Measurements from ENCODE around the gene KCNJ2. TPM values are rescaled to one million over a fixed set of nuclear protein-coding genes. Genes with fewer than 3 reads are reported as not detected.

The KCNJ2 gene
- polyA plus RNA-seq (ENCODE audit: insufficient read length in 4 of 4) = 1 to 10 TPM; 2.5 to 7.5 (median 3.3) TPM

DNA sequence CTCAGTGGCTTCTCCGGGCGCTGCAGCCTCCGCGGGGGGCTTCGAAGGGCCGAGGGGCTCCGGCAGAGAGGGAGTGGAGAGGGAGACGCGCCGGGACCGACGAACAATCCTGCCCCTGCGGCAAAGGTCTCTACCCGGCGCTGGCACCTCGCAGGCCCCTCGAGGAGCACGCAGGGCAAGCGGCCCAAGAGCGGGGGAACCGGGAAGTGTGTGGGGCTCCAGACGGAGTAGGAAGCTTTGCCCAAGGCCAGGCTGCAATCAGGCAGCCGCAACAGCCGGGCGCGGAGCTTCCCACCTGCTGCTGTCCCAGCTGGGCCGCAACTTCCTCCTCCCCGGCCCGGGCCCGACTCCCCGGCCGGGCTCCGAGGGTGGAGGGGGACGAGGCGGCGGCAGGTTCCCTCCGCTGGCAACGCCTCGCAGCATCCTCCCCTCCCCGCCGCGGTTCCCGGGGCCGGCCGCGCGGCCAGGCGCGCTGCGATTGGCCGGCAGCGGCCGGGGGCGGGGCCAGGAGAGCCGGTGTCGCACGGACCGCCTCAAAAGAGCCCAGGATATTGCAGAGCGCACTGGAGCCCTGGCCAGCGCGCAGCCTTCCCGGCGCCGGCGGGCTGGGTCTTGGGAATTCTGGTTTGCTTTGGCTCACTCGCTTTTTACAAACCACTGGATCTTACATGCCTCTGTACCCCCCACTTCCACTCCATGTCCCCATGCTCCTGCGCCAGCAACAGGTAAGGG, at the start of gene KCNJ2:
KCNJ2 (plus strand) TSS at position 556 of the 732 bp plus-strand sequence. CDS start 5,508 bp downstream, outside the sequence.
- DNase-seq (ENCODE audit: low read depth in 4 of 4, low spot score in 3 of 4) = peak; percentile 44 to 78 (median 72)

DNA sequence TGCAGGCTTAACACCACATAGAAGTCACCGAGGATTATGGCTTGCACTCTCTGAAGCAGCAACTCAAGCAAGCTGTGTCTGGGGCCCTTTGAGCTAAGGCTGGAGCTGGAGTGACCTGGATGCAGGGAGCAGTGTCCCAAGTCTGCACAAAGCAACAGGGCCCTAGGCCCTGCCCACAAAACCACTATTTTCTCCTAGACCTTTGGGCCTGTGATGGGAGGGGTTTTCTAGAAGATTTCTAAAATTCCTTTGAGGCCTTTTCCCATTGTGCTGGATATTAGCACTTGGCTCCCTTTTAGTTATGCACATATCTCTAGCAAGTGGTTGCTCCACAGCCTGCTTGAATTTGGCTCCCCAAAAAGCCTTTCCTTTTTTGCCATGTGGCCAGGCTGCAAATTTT, 49.8 kb upstream of the KCNJ2 start:
- DNase-seq (ENCODE audit: low read depth in 4 of 4, low spot score in 3 of 4) = no peak

DNA sequence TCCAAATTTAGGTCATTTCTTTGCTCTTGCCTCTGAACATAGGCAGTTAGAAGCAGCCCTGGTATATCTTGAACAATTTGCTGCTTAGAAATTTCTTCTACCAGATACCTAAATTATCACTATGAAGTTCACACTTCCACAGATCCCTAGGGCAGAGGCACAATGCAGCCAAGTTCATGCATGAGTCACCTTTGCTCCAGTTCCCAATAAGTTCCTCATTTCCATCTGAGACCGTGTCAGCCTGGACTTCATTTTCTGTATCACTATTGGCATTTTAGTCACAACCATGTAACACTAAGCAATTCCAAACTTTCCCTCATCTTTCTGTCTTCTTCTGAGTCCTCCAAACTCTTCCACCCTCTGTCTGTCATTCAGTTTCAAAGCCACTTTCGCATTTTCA, 49.3 kb upstream of the KCNJ2 start:
- no peak for DNase-seq (ENCODE audit: low read depth in 4 of 4, low spot score in 3 of 4)

DNA sequence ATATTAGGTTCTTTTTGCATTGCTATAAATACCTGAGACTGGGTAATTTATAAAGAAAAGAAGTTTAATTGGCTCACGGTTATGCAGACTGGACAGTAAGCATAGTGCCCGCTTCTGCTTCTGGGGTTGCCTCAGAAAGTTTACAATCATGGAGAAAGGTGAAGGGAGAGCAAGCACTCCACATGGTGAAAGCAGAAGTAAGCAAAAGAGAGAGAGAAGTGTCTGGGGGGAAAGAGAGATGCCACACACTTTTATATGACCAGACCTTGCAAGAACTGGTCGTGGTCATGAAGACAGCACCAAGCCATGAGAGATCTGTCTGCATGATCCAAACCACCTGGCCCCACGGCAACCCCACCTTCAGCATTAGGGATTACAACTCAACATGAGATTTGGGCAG, 48.9 kb upstream of the KCNJ2 start:
- no peak for DNase-seq (ENCODE audit: low read depth in 4 of 4, low spot score in 3 of 4)

DNA sequence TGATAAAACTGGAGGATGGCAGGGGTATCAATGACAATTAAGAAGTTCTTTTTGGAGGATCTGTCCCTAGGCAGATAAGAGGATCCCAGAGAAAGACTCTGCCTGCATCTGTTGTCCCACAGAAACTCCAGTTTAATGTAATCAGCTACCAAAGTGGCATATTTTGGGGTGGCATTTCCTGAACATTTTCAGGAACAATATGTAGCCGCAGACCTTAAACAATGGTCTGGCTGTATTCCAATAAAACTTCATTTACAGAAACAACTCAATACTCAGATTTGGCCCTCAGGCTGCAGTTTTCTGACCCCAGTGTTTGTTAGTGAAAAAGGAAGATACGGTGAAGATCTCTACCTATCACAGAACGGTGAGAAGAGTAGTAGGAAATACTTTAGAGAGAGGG, 48.2 kb upstream of the KCNJ2 start:
- no peak for DNase-seq (ENCODE audit: low read depth in 4 of 4, low spot score in 3 of 4)

GRCh38 chr17:70123193-70123592, 46.1 kb upstream of the KCNJ2 start:
- DNase-seq (ENCODE audit: low read depth in 4 of 4, low spot score in 3 of 4) = no peak

- no peak for DNase-seq (ENCODE audit: low read depth in 4 of 4, low spot score in 3 of 4)
Measured at GRCh38 chr17:70124723-70125122, 44.6 kb upstream of the KCNJ2 start.

- no peak for DNase-seq (ENCODE audit: low read depth in 4 of 4, low spot score in 3 of 4)
Measured at GRCh38 chr17:70127221-70127873, 42.0 kb upstream of the KCNJ2 start.

- no peak for DNase-seq (ENCODE audit: low read depth in 4 of 4, low spot score in 3 of 4)
Measured at GRCh38 chr17:70128727-70129238, 40.5 kb upstream of the KCNJ2 start.

DNA sequence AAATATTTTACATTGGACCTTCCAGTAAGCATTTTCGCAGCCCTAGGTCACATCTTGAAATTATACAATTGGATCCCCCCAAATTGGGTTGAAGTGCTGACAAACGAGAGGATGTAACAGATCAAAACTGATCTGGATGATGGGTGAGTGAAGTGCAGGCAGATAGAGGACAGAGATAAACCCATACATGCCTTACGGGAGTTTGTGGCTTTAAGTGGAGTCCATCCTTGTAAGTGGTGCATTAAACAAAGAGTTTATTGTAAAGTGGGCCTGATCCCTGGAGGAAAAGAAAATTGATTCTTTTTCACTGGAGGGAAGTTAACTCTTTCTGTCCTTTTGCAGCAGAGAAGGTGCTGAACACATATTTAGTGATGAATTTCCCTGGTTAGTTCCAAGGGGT, 39.0 kb upstream of the KCNJ2 start:
- no peak for DNase-seq (ENCODE audit: low read depth in 4 of 4, low spot score in 3 of 4)

DNA sequence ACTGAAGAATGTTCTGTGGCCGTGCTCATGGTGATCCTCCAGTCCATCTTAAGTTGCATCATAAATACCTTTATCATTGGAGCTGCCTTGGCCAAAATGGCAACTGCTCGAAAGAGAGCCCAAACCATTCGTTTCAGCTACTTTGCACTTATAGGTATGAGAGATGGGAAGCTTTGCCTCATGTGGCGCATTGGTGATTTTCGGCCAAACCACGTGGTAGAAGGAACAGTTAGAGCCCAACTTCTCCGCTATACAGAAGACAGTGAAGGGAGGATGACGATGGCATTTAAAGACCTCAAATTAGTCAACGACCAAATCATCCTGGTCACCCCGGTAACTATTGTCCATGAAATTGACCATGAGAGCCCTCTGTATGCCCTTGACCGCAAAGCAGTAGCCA, 36.8 kb upstream of the KCNJ2 start:
- DNase-seq (ENCODE audit: low read depth in 4 of 4, low spot score in 3 of 4) = no peak

GRCh38 chr17:70134042-70134441, 35.3 kb upstream of the KCNJ2 start:
- DNase-seq (ENCODE audit: low read depth in 4 of 4, low spot score in 3 of 4) = no peak

GRCh38 chr17:70134777-70135176, 34.6 kb upstream of the KCNJ2 start:
- DNase-seq (ENCODE audit: low read depth in 4 of 4, low spot score in 3 of 4) = no peak

- no peak for DNase-seq (ENCODE audit: low read depth in 4 of 4, low spot score in 3 of 4)
Measured at GRCh38 chr17:70136131-70136530, 33.2 kb upstream of the KCNJ2 start.

- no peak for DNase-seq (ENCODE audit: low read depth in 4 of 4, low spot score in 3 of 4)
Measured at GRCh38 chr17:70137451-70138230, 31.7 kb upstream of the KCNJ2 start.

DNA sequence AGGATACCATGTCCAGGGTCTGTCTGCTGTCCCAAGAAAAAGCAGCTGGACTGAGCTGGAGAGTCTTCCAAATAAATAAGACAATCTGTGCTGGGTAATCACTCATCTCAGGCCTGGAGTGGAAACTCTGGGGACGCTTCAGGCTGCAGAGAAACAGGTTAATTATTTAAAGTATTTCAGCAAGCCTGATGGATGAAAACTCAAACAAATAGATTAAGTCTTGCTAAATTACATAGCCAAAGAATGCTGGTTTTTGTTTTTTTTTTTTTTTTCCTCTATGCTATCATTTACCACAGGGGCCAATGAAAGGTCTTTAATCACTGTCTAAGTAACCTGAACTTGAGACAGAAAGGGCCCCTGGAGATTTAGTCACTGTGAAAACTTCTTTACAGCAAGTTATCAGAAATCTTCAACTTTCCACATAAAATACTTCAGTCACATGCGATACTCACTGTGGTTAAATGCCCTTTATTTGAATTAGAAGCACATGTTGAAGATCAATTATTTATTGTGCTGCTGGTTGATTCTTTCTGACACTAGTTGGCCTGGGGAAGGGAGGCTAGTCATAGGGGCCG, 31.0 kb upstream of the KCNJ2 start:
- DNase-seq (ENCODE audit: low read depth in 4 of 4, low spot score in 3 of 4) = no peak

DNA sequence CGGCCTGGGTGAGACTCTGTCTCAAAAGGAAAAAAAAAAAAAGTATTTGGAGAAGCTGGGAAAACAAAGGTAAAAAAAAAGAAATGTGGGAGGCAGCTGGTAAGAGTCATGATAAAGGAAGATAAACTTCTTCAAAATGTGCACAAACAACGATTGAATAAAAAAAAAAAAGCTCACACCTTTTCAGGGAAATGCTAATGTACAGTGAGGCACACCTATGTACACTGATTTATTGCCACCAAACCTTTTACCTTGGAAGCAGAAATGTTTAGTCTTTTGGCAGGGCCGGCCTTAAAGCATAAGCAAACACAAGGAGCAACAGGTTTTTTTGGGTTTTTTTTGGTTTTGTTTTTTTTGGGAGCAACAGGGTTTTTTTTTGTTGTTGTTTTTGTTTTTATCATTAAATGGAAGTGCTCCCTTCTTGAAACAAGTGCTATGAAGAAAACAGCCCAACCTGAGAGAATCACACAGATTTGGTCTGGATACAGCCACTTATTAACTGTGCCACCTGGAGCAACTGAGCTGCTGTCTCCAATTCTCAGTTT, 29.8 kb upstream of the KCNJ2 start:
- DNase-seq (ENCODE audit: low read depth in 4 of 4, low spot score in 3 of 4) = no peak

- DNase-seq (ENCODE audit: low read depth in 4 of 4, low spot score in 3 of 4) = no peak
Measured at GRCh38 chr17:70144260-70144846, 25.0 kb upstream of the KCNJ2 start.

- DNase-seq (ENCODE audit: low read depth in 4 of 4, low spot score in 3 of 4) = no peak
Measured at GRCh38 chr17:70153210-70153609, 16.1 kb upstream of the KCNJ2 start.

DNA sequence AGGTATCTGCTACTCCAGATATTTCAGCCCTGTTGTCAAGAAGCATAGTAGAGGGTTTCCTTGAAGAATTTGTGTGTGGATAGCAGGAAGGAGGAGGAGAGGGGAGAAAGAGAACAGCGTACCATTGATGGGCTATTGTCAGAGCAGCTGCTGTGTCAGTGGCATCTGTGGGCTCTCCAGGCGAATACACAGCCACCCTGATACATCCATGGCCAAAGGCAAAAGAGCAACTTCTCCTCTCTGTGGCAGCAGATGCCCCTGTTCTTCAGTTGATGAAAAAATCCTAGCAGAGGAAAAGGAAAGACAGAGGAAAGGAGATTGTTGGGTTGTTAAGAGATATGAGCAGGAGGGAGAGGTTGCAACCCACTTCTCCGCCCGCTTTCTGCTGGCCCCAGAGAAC, 12.2 kb upstream of the KCNJ2 start:
- DNase-seq (ENCODE audit: low read depth in 4 of 4, low spot score in 3 of 4) = no peak
